Thymus (tissue), 11 donors: ENCODE results near the gene BRPF3. TPM values are rescaled to one million over a fixed set of nuclear protein-coding genes. Genes with fewer than 3 reads are reported as not detected.

Experiments
- DNase-seq, 9 donors: peaks; one replicate each; pipeline ENCODE4 v3.0.0-alpha.2; 2013; ENCODE audit warnings: low spot score in 9 of 9, low read depth in 6 of 9, missing footprints in 1 of 9
- H3K27ac ChIP-seq, 2 donors: one replicate each; pipeline ENCODE4 v1.5.1; 2013; ENCODE audit warnings: control low read depth in 1 of 2, low read depth in 1 of 2, low read length in 1 of 2, mild to moderate bottlenecking in 1 of 2, moderate library complexity in 1 of 2
- H3K27me3 ChIP-seq, 2 donors: one replicate each; pipeline ENCODE4 v1.5.1; 2013; ENCODE audit warnings: low read length in 1 of 2; ENCODE audit not compliant: control insufficient read depth in 2 of 2, insufficient read depth in 1 of 2
- H3K36me3 ChIP-seq, 2 donors: one replicate each; pipeline ENCODE4 v1.5.1; 2013; ENCODE audit warnings: low read length in 1 of 2, mild to moderate bottlenecking in 1 of 2, moderate library complexity in 1 of 2; ENCODE audit not compliant: control insufficient read depth in 2 of 2, insufficient read depth in 2 of 2
- H3K4me1 ChIP-seq, 2 donors: one replicate each; pipeline ENCODE4 v1.5.1; 2013; ENCODE audit warnings: low read length in 2 of 2; ENCODE audit not compliant: control insufficient read depth in 2 of 2, insufficient read depth in 2 of 2
- H3K4me3 ChIP-seq, 2 donors: one replicate each; pipeline ENCODE4 v1.5.1; 2013; ENCODE audit warnings: low read length in 2 of 2, control low read depth in 1 of 2, mild to moderate bottlenecking in 1 of 2
- H3K9me3 ChIP-seq, 2 donors: one replicate each; pipeline ENCODE4 v1.5.1; 2013; ENCODE audit warnings: low read length in 1 of 2, mild to moderate bottlenecking in 1 of 2; ENCODE audit not compliant: control insufficient read depth in 2 of 2, insufficient read depth in 1 of 2
- WGBS: extraction: QIAGEN DNeasy Blood & Tissue Kit; methylation state at CpG from one replicate; pipeline ENCODE4 v1.1.7; 2013; 5-methylcytosine and 5-hydroxymethylcytosine counted together
- polyA plus RNA-seq: library from polyadenylated mRNA; stranded (reverse); fragments of 200-250 nt; gene quantifications from one replicate; pipeline ENCODE4 v1.2.3, GENCODE V29; 2013
- total RNA-seq: library from RNA; stranded (reverse); fragments of 120-200 nt; gene quantifications from one replicate; pipeline ENCODE4 v1.2.4, GENCODE V29; 2013
- donor health status: healthy.

BRPF3 gene
- total and polyA plus RNA-seq, 2 donors: 5.4 to 9.9 TPM

- 90% methylated on average over 13 of the region's 13 CpGs for WGBS
- H3K27ac ChIP-seq: no peak overlapping the region
- H3K36me3 ChIP-seq: no peaks in the 10 kb centered on the region
- H3K9me3 ChIP-seq: no peaks in the 10 kb centered on the region
- no peak for DNase-seq
- no peak overlapping the region for H3K4me3 ChIP-seq
- no peaks in the 10 kb centered on the region for H3K4me1 ChIP-seq
- peaks cover 0 to 18% of the 10 kb centered on the region in 2 donors for H3K27me3 ChIP-seq
These were observed 80.3 kb downstream of the BRPF3 start for GRCh38 chr6:36276581-36277536.

- WGBS: 97% methylated on average over 2 of the region's 2 CpGs
- Histone ChIP-seq H3K9me3 (no peaks in the 10 kb centered on the region), H3K27me3 (peaks cover 0 to 21% of the 10 kb centered on the region in 2 donors), H3K4me3 (no peak overlapping the region), H3K27ac (no peak overlapping the region), H3K36me3 (no peaks in the 10 kb centered on the region), H3K4me1 (no peaks in the 10 kb centered on the region)
- no peak for DNase-seq
These were observed 81.5 kb downstream of the BRPF3 start for GRCh38 chr6:36277946-36278470.

- no peak overlapping the region for H3K4me3 ChIP-seq
- 77% methylated on average over 3 of the region's 3 CpGs for WGBS
- no peak for DNase-seq
- no peaks in the 10 kb centered on the region for H3K36me3 ChIP-seq
- H3K9me3 ChIP-seq: no peaks in the 10 kb centered on the region
- no peaks in the 10 kb centered on the region for H3K4me1 ChIP-seq
- H3K27ac ChIP-seq: no peak overlapping the region
- H3K27me3 ChIP-seq: peaks cover 3 to 37% of the 10 kb centered on the region in 2 donors
These were observed 83.9 kb downstream of the BRPF3 start for GRCh38 chr6:36280467-36280866.

GRCh38 chr6:36280983-36281382 is 84.4 kb downstream of the BRPF3 start:
- no peak for DNase-seq
- H3K4me1 ChIP-seq: no peaks in the 10 kb centered on the region
- WGBS: 95% methylated on average over 4 of the region's 4 CpGs
- H3K9me3 ChIP-seq: no peaks in the 10 kb centered on the region
- no peak overlapping the region for H3K27ac ChIP-seq
- no peak overlapping the region for H3K4me3 ChIP-seq
- H3K27me3 ChIP-seq: peaks cover 7 to 42% of the 10 kb centered on the region in 2 donors
- H3K36me3 ChIP-seq: no peaks in the 10 kb centered on the region

Other genes starting within 250 kb of the BRPF3 start
- gene SLC26A8, start 172.1 kb upstream of the BRPF3 start, total RNA-seq: 0.09 TPM
- gene SLC26A8, start 172.1 kb upstream of the BRPF3 start, polyA plus RNA-seq: 0.11 TPM
- gene MAPK14, start 168.9 kb upstream of the BRPF3 start, total RNA-seq: 44.0 TPM
- 33.4 TPM for gene MAPK14, start 168.9 kb upstream of the BRPF3 start, polyA plus RNA-seq
- gene MAPK13, start 66.2 kb upstream of the BRPF3 start, total RNA-seq: 8.5 TPM
- gene MAPK13, start 66.2 kb upstream of the BRPF3 start, polyA plus RNA-seq: 30.1 TPM
- gene PNPLA1, start 73.3 kb downstream of the BRPF3 start, total RNA-seq: 0.09 TPM
- 0.21 TPM for gene PNPLA1, start 73.3 kb downstream of the BRPF3 start, polyA plus RNA-seq
- gene BNIP5, start 140.1 kb downstream of the BRPF3 start, total RNA-seq: 0.14 TPM
- 0.23 TPM for gene BNIP5, start 140.1 kb downstream of the BRPF3 start, polyA plus RNA-seq
- 4.4 TPM for gene ETV7, start 190.9 kb downstream of the BRPF3 start, total RNA-seq
- 5.5 TPM for gene ETV7, start 190.9 kb downstream of the BRPF3 start, polyA plus RNA-seq
- gene PXT1, start 246.1 kb downstream of the BRPF3 start, total RNA-seq: 0.05 TPM
- gene PXT1, start 246.1 kb downstream of the BRPF3 start, polyA plus RNA-seq: 0.05 TPM
- gene KCTD20, start 246.3 kb downstream of the BRPF3 start, total RNA-seq: 49.9 TPM
- gene KCTD20, start 246.3 kb downstream of the BRPF3 start, polyA plus RNA-seq: 19.5 TPM